Measurements from ENCODE around the gene MEX3A.

The MEX3A gene

GRCh38 chr1:156060937-156061636, 21.2 kb downstream of the MEX3A start, which contains the start of gene RAB25:
TSS of gene RAB25 (plus strand) at chr1:156061160. CDS start at chr1:156061401, 241 bp downstream.
- TF ChIP-seq EGR1 (IDR thresholded peaks at IDR 0.05) (peak; percentile 35; the same call in 1 of the 2 replicates), TEAD4 (IDR thresholded peaks at IDR 0.05) (peak; percentile 15; the same call in 1 of the 2 replicates), FOXM1 (IDR thresholded peaks at IDR 0.05; ENCODE audit: borderline replicate concordance, low read depth) (no peak), TCF12 (IDR thresholded peaks at IDR 0.05; ENCODE audit: low read depth) (0 out of 2 replicates have a peak, but pooled peaks have one; percentile 51), TAF1 (IDR thresholded peaks at IDR 0.05; ENCODE audit: low read depth) (peak; percentile 60), CEBPB (IDR thresholded peaks at IDR 0.05) (no peak), CREB1 (IDR thresholded peaks at IDR 0.05; ENCODE audit: low read depth) (peak; percentile 80), EP300 (IDR thresholded peaks at IDR 0.05; ENCODE audit: borderline replicate concordance) (no peak; the same call in 1 of the 2 replicates), NFIC (IDR thresholded peaks at IDR 0.05) (peak; percentile 43; the same call in 1 of the 2 replicates), RAD21 (IDR thresholded peaks at IDR 0.05; ENCODE audit: low read depth) (no peak; the same call in 1 of the 2 replicates), YY1 (IDR thresholded peaks at IDR 0.05; ENCODE audit: low read depth) (no peak), ZBTB7A (IDR thresholded peaks at IDR 0.05; ENCODE audit: low read depth) (peak; percentile 38; the same call in 1 of the 2 replicates)
- TF ChIP-seq, protein P1, sequence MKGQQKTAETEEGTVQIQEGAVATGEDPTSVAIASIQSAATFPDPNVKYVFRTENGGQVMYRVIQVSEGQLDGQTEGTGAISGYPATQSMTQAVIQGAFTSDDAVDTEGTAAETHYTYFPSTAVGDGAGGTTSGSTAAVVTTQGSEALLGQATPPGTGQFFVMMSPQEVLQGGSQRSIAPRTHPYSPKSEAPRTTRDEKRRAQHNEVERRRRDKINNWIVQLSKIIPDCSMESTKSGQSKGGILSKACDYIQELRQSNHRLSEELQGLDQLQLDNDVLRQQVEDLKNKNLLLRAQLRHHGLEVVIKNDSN (IDR thresholded peaks at IDR 0.05) = 0 out of 2 replicates have a peak, but pooled peaks have one; percentile 28
- TF ChIP-seq, protein P2, sequence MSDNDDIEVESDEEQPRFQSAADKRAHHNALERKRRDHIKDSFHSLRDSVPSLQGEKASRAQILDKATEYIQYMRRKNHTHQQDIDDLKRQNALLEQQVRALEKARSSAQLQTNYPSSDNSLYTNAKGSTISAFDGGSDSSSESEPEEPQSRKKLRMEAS (IDR thresholded peaks at IDR 0.05) = peak; percentile 76
- TF ChIP-seq, protein P3, sequence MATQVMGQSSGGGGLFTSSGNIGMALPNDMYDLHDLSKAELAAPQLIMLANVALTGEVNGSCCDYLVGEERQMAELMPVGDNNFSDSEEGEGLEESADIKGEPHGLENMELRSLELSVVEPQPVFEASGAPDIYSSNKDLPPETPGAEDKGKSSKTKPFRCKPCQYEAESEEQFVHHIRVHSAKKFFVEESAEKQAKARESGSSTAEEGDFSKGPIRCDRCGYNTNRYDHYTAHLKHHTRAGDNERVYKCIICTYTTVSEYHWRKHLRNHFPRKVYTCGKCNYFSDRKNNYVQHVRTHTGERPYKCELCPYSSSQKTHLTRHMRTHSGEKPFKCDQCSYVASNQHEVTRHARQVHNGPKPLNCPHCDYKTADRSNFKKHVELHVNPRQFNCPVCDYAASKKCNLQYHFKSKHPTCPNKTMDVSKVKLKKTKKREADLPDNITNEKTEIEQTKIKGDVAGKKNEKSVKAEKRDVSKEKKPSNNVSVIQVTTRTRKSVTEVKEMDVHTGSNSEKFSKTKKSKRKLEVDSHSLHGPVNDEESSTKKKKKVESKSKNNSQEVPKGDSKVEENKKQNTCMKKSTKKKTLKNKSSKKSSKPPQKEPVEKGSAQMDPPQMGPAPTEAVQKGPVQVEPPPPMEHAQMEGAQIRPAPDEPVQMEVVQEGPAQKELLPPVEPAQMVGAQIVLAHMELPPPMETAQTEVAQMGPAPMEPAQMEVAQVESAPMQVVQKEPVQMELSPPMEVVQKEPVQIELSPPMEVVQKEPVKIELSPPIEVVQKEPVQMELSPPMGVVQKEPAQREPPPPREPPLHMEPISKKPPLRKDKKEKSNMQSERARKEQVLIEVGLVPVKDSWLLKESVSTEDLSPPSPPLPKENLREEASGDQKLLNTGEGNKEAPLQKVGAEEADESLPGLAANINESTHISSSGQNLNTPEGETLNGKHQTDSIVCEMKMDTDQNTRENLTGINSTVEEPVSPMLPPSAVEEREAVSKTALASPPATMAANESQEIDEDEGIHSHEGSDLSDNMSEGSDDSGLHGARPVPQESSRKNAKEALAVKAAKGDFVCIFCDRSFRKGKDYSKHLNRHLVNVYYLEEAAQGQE (IDR thresholded peaks at IDR 0.05; ENCODE audit: low read depth) = no peak

DNA sequence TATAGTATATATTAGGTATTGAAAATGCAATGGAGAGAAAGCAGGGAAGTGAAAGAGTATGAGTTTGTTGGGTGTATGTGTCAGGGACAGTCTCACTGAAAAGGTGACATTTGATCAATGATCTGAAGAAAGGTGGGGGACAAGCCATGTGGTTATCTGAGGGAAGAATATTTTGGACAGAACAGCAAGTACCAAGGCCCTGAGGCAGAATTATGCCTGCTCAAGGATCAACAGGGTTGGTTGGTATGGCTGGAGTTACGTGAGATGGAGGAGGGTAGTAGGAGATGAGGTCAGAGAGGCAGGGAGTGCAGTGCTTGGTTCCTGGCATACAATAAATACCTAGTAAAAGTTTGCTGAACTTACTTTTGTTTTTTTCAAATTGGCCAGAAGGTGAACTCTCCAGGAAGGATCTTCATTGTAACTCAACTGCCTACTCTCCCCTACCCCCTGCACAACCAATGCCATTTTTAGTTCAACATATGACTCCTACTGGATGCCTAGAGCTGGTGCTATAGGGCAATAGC, 25.9 kb downstream of the MEX3A start:
- TF ChIP-seq EGR1 (IDR thresholded peaks at IDR 0.05) = no peak
- TF ChIP-seq CEBPB (IDR thresholded peaks at IDR 0.05) = no peak
- TF ChIP-seq FOXM1 (IDR thresholded peaks at IDR 0.05; ENCODE audit: borderline replicate concordance, low read depth) = no peak
- TF ChIP-seq CREB1 (IDR thresholded peaks at IDR 0.05; ENCODE audit: low read depth) = no peak
- TF ChIP-seq, protein P3 (IDR thresholded peaks at IDR 0.05; ENCODE audit: low read depth) = no peak
- TF ChIP-seq, protein P2 (IDR thresholded peaks at IDR 0.05) = no peak
- TF ChIP-seq YY1 (IDR thresholded peaks at IDR 0.05; ENCODE audit: low read depth) = no peak
- no peak for TF ChIP-seq TAF1 (IDR thresholded peaks at IDR 0.05; ENCODE audit: low read depth)

DNA sequence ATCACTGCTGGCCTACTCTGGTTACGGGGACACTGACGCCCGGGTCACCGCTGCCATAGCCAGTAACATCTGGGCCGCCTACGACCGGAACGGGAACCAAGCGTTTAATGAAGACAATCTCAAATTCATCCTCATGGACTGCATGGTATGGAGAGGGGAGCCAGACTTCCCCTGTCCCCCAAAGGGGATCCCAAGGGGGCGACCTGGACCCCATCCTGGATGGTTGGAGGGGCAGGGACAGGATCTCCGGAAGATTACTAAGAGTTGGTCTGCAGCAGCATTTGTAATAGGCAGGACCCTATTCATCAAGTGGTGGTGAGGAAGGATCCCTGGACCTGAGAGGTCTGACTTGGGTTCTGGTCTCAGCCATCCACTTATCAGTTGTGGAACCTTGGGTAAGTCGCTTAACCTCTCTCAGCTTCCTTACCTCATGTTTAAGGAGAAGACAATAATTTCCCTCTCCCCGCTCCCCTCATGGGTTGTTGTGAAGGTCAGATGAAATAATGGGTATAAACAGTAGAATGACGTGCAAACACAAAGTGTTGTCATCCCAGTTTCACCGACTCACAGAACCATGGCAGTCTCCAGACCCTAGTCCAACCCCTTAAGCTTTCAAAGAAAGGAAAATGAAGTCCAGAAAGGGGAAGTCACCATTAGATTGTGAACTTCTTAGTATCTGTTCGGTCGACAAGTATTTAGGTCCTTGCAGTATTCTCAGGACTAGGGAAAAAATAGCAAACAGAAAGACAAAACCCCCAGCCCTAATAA, 26.8 kb downstream of the MEX3A start:
- TF ChIP-seq CEBPB (IDR thresholded peaks at IDR 0.05) = no peak
- TF ChIP-seq RAD21 (IDR thresholded peaks at IDR 0.05; ENCODE audit: low read depth) = no peak
- TF ChIP-seq EP300 (IDR thresholded peaks at IDR 0.05; ENCODE audit: borderline replicate concordance) = no peak
- no peak for TF ChIP-seq TEAD4 (IDR thresholded peaks at IDR 0.05)
- TF ChIP-seq, protein P3 (IDR thresholded peaks at IDR 0.05; ENCODE audit: low read depth) = no peak
- no peak for TF ChIP-seq TCF12 (IDR thresholded peaks at IDR 0.05; ENCODE audit: low read depth)
- no peak for TF ChIP-seq CREB1 (IDR thresholded peaks at IDR 0.05; ENCODE audit: low read depth)
- TF ChIP-seq FOXM1 (IDR thresholded peaks at IDR 0.05; ENCODE audit: borderline replicate concordance, low read depth) = no peak
- TF ChIP-seq YY1 (IDR thresholded peaks at IDR 0.05; ENCODE audit: low read depth) = no peak
- no peak for TF ChIP-seq NFIC (IDR thresholded peaks at IDR 0.05)
- TF ChIP-seq EGR1 (IDR thresholded peaks at IDR 0.05) = no peak
- no peak for TF ChIP-seq TAF1 (IDR thresholded peaks at IDR 0.05; ENCODE audit: low read depth)

Data from Ishikawa (cell line).